ENCODE results near the gene SWAP70.

DNA sequence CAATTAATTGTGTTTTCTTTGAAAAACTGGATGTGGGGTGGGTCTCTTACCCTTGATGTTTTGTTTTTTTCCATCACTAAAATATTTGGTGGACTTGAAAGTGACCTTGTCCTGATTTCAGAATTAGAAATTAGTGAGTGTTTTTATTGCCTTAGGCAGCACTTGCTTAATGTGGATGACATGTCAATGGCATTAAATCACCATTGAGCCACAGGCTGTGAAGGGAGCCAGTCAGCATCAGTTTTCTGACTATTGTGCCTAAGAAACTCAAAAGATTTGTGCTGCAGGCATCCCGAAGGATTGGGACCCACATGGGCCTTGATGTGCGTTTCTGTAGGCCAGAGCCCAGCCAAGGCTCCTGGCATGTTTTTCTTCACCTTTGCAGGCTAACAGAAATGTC lies 53.8 kb downstream of the SWAP70 start:
- TF ChIP-seq CTCF (IDR thresholded peaks at IDR 0.05), result no peak
- TF ChIP-seq POLR2A (IDR thresholded peaks at IDR 0.05), result no peak
